GM21737 (cell line): ENCODE data around the gene RPL35A.
A peak's percentile ranks its signal among the peaks of the same experiment; 100 is the strongest.
"Not testable (repeated sequence)": the region's sequence is repeated elsewhere in the genome, so short reads cannot be mapped to it uniquely, and the experiment has no call there.

ENCODE experiments used
- ATAC-seq: cut with Tn5 transposase; IDR thresholded peaks from one replicate; pipeline ENCODE4 v1.9.1; 2021; ENCODE audit warnings: mild to moderate bottlenecking, moderate library complexity; ENCODE audit not compliant: unreplicated experiment

Gene RPL35A

DNA sequence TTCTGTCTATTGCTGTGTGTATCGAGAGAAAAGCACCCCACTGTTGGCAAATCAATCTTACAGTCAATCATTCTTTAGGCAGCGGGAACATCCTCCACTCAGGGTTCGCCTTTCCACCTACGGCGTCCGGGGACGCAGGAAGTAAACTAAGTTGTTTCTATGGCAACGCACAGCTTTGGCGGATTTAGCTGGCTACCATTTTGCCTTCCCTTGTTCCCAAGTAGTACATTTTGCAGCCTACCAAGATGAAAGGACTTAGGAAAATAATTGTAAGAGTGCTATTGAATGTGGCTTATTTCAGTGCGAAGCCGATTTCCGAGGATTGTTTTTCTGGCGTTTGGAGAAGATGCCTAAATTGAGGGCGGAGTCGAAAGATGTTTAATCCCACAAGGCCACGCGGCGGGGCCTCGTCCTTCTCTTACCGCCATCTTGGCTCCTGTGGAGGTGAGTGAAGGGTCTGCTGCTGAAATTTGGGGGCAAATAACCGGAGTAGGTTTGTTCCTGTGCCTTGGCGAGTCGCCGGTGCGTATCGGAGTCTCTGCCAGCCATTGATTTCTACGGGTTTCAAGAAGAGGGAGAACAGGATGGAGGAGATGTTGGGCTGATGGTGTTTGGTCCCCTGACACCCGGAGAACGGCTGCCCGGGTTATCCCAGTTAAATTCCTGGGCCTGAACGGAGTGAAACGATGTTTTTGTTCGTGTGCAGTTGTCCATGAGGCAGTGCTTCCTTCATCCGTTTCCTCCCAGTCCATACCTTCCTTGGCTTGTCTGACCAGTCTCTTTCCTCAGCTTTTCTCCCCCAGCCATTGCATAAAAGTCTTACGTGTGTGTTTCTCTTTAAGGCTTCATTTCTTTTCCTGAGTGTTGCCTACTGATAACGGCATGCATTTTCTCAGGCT is at the start of gene RPL35A:
RPL35A (plus strand) TSS at position 413 of the 899 bp plus-strand sequence. CDS start 778 bp downstream, outside the sequence.
- peak; percentile 89 for ATAC-seq

DNA sequence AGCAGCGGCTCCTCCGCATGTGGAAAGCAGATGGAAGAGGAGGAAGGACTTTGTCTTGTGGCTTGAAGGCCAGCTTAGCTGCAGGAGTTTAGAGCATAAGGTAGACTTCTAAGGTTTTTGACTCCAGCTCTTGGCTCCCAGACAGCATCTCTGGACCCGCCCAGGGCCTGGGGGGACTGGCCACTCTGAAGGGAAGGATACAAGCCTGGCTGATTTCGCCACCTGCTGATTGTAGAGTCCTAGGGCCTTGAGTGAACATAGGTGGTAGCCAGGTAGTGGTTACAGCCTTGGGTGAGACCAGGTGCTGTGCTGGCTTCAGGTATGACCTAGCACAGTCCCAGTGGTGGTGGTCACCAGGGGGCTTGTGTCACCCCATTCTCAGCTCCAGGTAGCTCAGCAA is 48.4 kb upstream of the RPL35A start:
- no peak for ATAC-seq

GRCh38 chr3:197906023-197906849 is 43.8 kb upstream of the RPL35A start:
- ATAC-seq: peak; percentile 81

- no peak for ATAC-seq
These were observed 43.2 kb upstream of the RPL35A start for GRCh38 chr3:197906850-197907187.

GRCh38 chr3:197907196-197907595 is 42.8 kb upstream of the RPL35A start:
- ATAC-seq: no peak

GRCh38 chr3:197908550-197908949 is 41.4 kb upstream of the RPL35A start:
- ATAC-seq: not testable (repeated sequence)

- ATAC-seq: no peak
These were observed 40.9 kb upstream of the RPL35A start for GRCh38 chr3:197908957-197909701.

- no peak for ATAC-seq
These were observed 37.1 kb upstream of the RPL35A start for GRCh38 chr3:197912741-197913476.

DNA sequence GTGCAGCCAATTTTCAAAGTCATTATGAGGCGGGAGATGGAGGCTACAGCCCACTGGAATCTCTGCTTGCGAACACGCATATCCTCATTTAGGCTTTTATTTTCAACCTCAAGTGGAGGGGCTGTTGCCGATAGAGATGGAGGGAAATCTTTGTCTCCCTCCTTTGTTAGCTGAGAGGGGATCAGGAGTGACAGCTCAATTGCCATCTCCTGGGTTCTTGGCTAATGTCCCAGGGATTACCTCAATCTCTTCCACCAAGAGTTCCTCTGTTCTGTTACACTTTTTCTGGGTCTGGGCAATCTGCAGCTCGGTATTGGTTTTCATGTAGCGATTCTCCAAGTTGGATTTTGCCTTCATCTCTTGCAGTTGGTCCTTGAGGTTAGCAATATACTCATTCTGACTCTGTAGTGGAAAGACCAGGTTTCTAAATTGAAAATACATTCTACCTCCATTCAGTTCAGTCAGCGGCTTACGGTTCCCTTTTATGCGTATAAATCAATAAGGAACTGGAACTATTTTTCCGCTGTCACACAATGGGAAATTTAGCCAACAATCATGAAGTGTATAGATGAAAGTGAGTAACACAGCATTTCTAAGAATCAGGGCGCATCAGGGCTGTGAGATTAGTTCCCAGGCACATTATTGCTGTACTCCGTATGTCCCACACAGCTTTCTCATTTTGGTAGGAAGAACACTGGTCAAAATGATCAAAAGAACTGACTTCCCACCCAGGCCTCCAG is 36.2 kb upstream of the RPL35A start:
- no peak for ATAC-seq

GRCh38 chr3:197921429-197922275 is 28.3 kb upstream of the RPL35A start:
- ATAC-seq: not testable (repeated sequence)

DNA sequence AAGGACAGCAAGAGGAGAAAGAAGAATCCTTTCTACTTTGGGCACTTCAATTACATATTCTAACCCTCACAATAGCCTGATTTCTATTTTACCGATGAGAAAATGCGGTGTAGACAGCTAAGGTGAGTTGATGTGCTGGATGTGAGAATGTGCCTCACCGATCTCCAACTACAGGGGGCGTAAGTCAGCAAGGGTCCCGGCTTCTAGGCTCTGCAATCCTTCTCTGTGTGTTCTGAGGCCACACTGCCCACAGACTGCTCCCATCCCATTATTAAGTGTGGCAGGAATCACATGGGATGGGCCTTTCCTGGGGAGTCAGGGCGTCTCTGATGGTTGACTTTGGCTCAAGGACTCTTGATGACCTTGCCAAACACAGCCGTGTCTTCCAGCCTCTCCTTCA is 23.6 kb upstream of the RPL35A start:
- ATAC-seq: no peak

GRCh38 chr3:197927578-197927977 is 22.4 kb upstream of the RPL35A start:
- ATAC-seq: not testable (repeated sequence)

GRCh38 chr3:197936819-197937384 is 13.1 kb upstream of the RPL35A start:
- ATAC-seq: no peak

DNA sequence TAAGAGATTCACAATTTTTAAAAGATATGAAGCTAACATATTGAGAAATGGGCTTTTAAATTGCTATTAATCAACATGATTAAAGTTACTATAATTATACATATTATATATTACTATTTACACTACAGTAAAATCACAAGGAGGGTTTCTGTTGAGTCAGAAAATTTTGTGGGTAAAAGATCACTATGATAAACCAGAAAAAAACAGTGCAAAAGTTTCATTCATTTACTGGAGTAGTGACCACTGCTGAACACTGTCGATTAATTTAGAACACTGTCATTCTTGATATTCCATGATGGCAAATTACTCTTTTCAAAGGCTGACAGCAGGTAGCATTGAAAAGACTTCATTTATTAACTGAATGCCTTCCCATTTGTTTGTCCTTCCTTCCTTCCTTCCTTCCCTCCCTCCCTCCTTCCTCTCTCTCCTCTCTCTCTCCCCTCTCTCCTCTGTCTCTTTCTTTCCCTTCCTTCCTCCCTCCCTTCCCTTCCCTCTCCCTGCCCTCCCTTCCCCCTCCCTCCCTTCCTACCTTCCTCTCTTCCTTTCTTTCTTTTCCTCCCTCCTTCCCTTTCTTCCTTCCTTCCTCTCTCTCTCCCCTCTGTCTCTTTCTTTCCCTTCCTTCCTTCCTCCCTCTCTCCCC is 9.1 kb upstream of the RPL35A start:
- no peak for ATAC-seq

GRCh38 chr3:197942956-197943556 is 6.9 kb upstream of the RPL35A start:
- ATAC-seq: no peak

GRCh38 chr3:197949191-197949777 is 706 bp upstream of the RPL35A start:
- peak; percentile 3 for ATAC-seq

DNA sequence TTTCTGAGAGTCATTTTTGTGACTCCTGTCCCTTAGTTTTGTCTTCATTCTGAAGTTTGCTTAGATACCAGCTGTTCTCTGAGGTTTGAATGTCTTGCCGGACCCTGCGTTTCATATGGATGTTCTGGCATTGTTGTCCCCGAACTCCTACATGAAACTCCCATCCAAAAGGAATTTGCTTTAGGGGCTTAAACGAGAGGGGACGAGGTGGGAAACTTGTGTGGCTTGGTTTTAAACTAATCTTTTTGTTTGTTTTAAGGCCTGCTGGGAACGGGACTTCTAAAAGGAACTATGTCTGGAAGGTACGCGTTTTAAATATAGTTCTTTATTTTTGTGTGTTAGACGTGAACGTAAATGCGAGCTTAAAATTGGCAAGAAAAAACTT is 679 bp downstream of the RPL35A start:
- peak; percentile 2 for ATAC-seq
